SJCRH30 (cell line): ENCODE results near the gene RAP1GAP2. TPM values are rescaled to one million over a fixed set of nuclear protein-coding genes. Genes with fewer than 3 reads are reported as not detected.
"Not testable (repeated sequence)": the region's sequence is repeated elsewhere in the genome, so short reads cannot be mapped to it uniquely, and the experiment has no call there.

ENCODE experiments used
- DNase-seq, 2 experiments: peaks; one replicate each; pipeline ENCODE4 v3.0.0-alpha.2; 2015 to 2020
- H3K27ac ChIP-seq: fragments of 250-450 bp; sonication (Bioruptor Pico); 2 replicates; pipeline ENCODE4 v1.5.1; 2020; ENCODE audit warnings: mild to moderate bottlenecking, moderate library complexity
- H3K27me3 ChIP-seq: fragments of 250-450 bp; sonication (Bioruptor Pico); 2 replicates; pipeline ENCODE4 v1.5.1; 2020; ENCODE audit warnings: mild to moderate bottlenecking, moderate library complexity
- H3K36me3 ChIP-seq: fragments of 250-450 bp; sonication (Bioruptor Pico); 2 replicates; pipeline ENCODE4 v1.5.1; 2020; ENCODE audit warnings: mild to moderate bottlenecking, moderate library complexity
- H3K4me1 ChIP-seq: fragments of 250-450 bp; sonication (Bioruptor Pico); 2 replicates; pipeline ENCODE4 v1.5.1; 2020; ENCODE audit warnings: mild to moderate bottlenecking, moderate library complexity
- H3K4me3 ChIP-seq: fragments of 250-450 bp; sonication (Bioruptor Pico); 2 replicates; pipeline ENCODE4 v1.5.1; 2020; ENCODE audit warnings: mild to moderate bottlenecking, moderate library complexity
- H3K9me3 ChIP-seq: fragments of 250-450 bp; sonication (Bioruptor Pico); replicated peaks from 2 replicates; pipeline ENCODE4 v1.5.1; 2020; ENCODE audit warnings: mild to moderate bottlenecking, moderate library complexity
- total RNA-seq: library from RNA; depleted of rRNA; stranded (reverse); fragments of >200 nt; shearing (Covaris generic); gene quantifications from 2 replicates; pipeline ENCODE4 v1.2.3, GENCODE V29; 2014

The RAP1GAP2 gene
- total RNA-seq, 1 experiment from 2014 or later, result 7.4 TPM

- H3K27me3 ChIP-seq, result no peaks in the 10 kb centered on the region
- DNase-seq, result no peak
- H3K4me3 ChIP-seq, result no peak overlapping the region
- H3K27ac ChIP-seq, result no peak overlapping the region
- no peaks in the 10 kb centered on the region for H3K4me1 ChIP-seq
- H3K9me3 ChIP-seq, result no peaks in the 10 kb centered on the region
- H3K36me3 ChIP-seq, result no peaks in the 10 kb centered on the region
Measured at GRCh38 chr17:2780256-2780655, 16.0 kb upstream of the RAP1GAP2 start.

GRCh38 chr17:2780931-2781454, 15.2 kb upstream of the RAP1GAP2 start:
- no peak for DNase-seq
- Histone ChIP-seq H3K9me3 (no peaks in the 10 kb centered on the region), H3K4me1 (no peaks in the 10 kb centered on the region), H3K27ac (no peak overlapping the region), H3K36me3 (no peaks in the 10 kb centered on the region), H3K4me3 (no peak overlapping the region), H3K27me3 (no peaks in the 10 kb centered on the region)

- not testable (repeated sequence) for H3K4me1 ChIP-seq, H3K4me3 ChIP-seq, H3K36me3 ChIP-seq, H3K27me3 ChIP-seq, DNase-seq, H3K9me3 ChIP-seq, H3K27ac ChIP-seq
Measured at GRCh38 chr17:2781598-2781997, 14.6 kb upstream of the RAP1GAP2 start.

- H3K4me1 ChIP-seq, result no peaks in the 10 kb centered on the region
- H3K4me3 ChIP-seq, result no peak overlapping the region
- no peaks in the 10 kb centered on the region for H3K36me3 ChIP-seq
- H3K27ac ChIP-seq, result no peak overlapping the region
- H3K9me3 ChIP-seq, result no peaks in the 10 kb centered on the region
- no peaks in the 10 kb centered on the region for H3K27me3 ChIP-seq
- DNase-seq, result no peak
Measured at GRCh38 chr17:2782055-2782454, 14.2 kb upstream of the RAP1GAP2 start.

GRCh38 chr17:2783310-2784030, 12.8 kb upstream of the RAP1GAP2 start:
- Histone ChIP-seq H3K4me1 (no peaks in the 10 kb centered on the region), H3K27ac (no peak overlapping the region), H3K9me3 (no peaks in the 10 kb centered on the region), H3K4me3 (no peak overlapping the region), H3K27me3 (no peaks in the 10 kb centered on the region), H3K36me3 (no peaks in the 10 kb centered on the region)
- no peak for DNase-seq

GRCh38 chr17:2784864-2785263, 11.4 kb upstream of the RAP1GAP2 start:
- H3K9me3 ChIP-seq, result no peaks in the 10 kb centered on the region
- no peaks in the 10 kb centered on the region for H3K27me3 ChIP-seq
- H3K4me1 ChIP-seq, result no peaks in the 10 kb centered on the region
- H3K36me3 ChIP-seq, result no peaks in the 10 kb centered on the region
- no peak overlapping the region for H3K27ac ChIP-seq
- H3K4me3 ChIP-seq, result no peak overlapping the region
- DNase-seq, result no peak

- H3K27ac ChIP-seq, H3K27me3 ChIP-seq, DNase-seq, H3K4me3 ChIP-seq, H3K9me3 ChIP-seq, H3K4me1 ChIP-seq, H3K36me3 ChIP-seq: not testable (repeated sequence)
Measured at GRCh38 chr17:2785376-2785775, 10.9 kb upstream of the RAP1GAP2 start.

GRCh38 chr17:2786176-2786881, 9.9 kb upstream of the RAP1GAP2 start:
- DNase-seq, result peak; percentile 81 to 91
- no peaks in the 10 kb centered on the region for H3K36me3 ChIP-seq
- H3K4me1 ChIP-seq, result no peaks in the 10 kb centered on the region
- no peaks in the 10 kb centered on the region for H3K9me3 ChIP-seq
- no peak overlapping the region for H3K27ac ChIP-seq
- no peak overlapping the region for H3K4me3 ChIP-seq
- H3K27me3 ChIP-seq, result no peaks in the 10 kb centered on the region

GRCh38 chr17:2789700-2790099, 6.5 kb upstream of the RAP1GAP2 start:
- Histone ChIP-seq H3K36me3 (no peaks in the 10 kb centered on the region), H3K4me3 (no peak overlapping the region), H3K9me3 (no peaks in the 10 kb centered on the region), H3K4me1 (no peaks in the 10 kb centered on the region), H3K27ac (no peak overlapping the region), H3K27me3 (no peaks in the 10 kb centered on the region)
- DNase-seq, result no peak

GRCh38 chr17:2792366-2793169, 3.7 kb upstream of the RAP1GAP2 start:
- no peak overlapping the region for H3K27ac ChIP-seq
- no peak for DNase-seq
- H3K36me3 ChIP-seq, result no peaks in the 10 kb centered on the region
- no peaks in the 10 kb centered on the region for H3K4me1 ChIP-seq
- no peaks in the 10 kb centered on the region for H3K27me3 ChIP-seq
- no peaks in the 10 kb centered on the region for H3K9me3 ChIP-seq
- H3K4me3 ChIP-seq, result no peak overlapping the region

- no peaks in the 10 kb centered on the region for H3K36me3 ChIP-seq
- no peaks in the 10 kb centered on the region for H3K4me1 ChIP-seq
- no peak for DNase-seq
- H3K27ac ChIP-seq, result no peak overlapping the region
- no peak overlapping the region for H3K4me3 ChIP-seq
- no peaks in the 10 kb centered on the region for H3K9me3 ChIP-seq
- no peaks in the 10 kb centered on the region for H3K27me3 ChIP-seq
Measured at GRCh38 chr17:2794111-2794803, 2.0 kb upstream of the RAP1GAP2 start.

GRCh38 chr17:2795441-2796163, 636 bp upstream of the RAP1GAP2 start:
- Histone ChIP-seq H3K4me3 (no peak overlapping the region), H3K4me1 (no peaks in the 10 kb centered on the region), H3K36me3 (no peaks in the 10 kb centered on the region), H3K9me3 (no peaks in the 10 kb centered on the region), H3K27me3 (no peaks in the 10 kb centered on the region), H3K27ac (no peak overlapping the region)
- DNase-seq, result no peak

- H3K9me3 ChIP-seq, result no peaks in the 10 kb centered on the region
- no peak overlapping the region for H3K4me3 ChIP-seq
- no peaks in the 10 kb centered on the region for H3K4me1 ChIP-seq
Measured at GRCh38 chr17:2797226-2797625, 988 bp downstream of the RAP1GAP2 start.

GRCh38 chr17:2797637-2798036, 1.4 kb downstream of the RAP1GAP2 start:
- Histone ChIP-seq H3K27ac (no peak overlapping the region), H3K27me3 (no peaks in the 10 kb centered on the region), H3K36me3 (no peaks in the 10 kb centered on the region), H3K4me3 (no peak overlapping the region), H3K4me1 (no peaks in the 10 kb centered on the region), H3K9me3 (no peaks in the 10 kb centered on the region)
- no peak for DNase-seq

More at GRCh38 chr17:2797226-2797625, 988 bp downstream of the RAP1GAP2 start:
- Histone ChIP-seq H3K27me3 (no peaks in the 10 kb centered on the region), H3K36me3 (no peaks in the 10 kb centered on the region), H3K27ac (no peak overlapping the region)
- no peak for DNase-seq
